ENCODE measurements around the gene CHST12. TPM values are rescaled to one million over a fixed set of nuclear protein-coding genes. Genes with fewer than 3 reads are reported as not detected.

Gene CHST12
- total and polyA plus RNA-seq, 2 of the 4 experiments (the other 2 are of a cell fraction), result 3.8 to 27.0 TPM

DNA sequence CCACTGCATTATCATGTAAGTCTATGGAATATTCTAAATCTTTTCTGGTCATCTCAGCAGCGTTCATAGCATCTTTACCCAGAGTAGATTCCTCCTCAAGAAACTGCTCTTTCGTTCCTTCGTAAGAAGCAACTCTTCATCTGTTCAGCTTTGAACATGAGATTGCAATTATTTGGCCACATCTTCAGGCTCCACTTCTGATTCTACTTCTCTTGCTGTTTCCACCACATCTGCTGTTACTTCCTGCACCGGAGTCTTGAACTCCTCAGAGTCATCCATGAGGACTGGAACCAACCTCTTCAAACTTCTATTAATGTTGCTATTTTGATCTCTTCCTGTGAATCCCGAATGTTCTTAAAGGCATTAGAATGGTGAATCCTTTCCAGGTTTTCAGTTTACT, 12.7 kb downstream of the CHST12 start:
- DNase-seq (no peak), ATAC-seq (ENCODE audit: low read depth) (no peak)
- no peak overlapping the region for H4K91ac ChIP-seq (ENCODE audit: insufficient read depth, low read depth, low read length)
- no peak overlapping the region for H3K27ac ChIP-seq (ENCODE audit: insufficient read depth, low read length)
- H3K14ac ChIP-seq (replicated peaks; ENCODE audit: low read depth, low read length), result no peak overlapping the region
- H2BK120ac ChIP-seq (ENCODE audit: low read depth, low read length), result no peak overlapping the region
- H3K4me3 ChIP-seq (ENCODE audit: insufficient read depth, low read depth, low read length), result no peak overlapping the region
- dilution Hi-C loops (cut with HindIII; ENCODE audit: low sequenced_read_pairs, unreplicated experiment), result no loop called here
- H2AK5ac ChIP-seq (ENCODE audit: low read depth, low read length), result no peak overlapping the region
- H3K23ac ChIP-seq (ENCODE audit: low read depth, low read length), result no peak overlapping the region
- no peak overlapping the region for H2BK15ac ChIP-seq (ENCODE audit: low read depth, low read length)
- no peak overlapping the region for H3K4ac ChIP-seq (ENCODE audit: low read depth, low read length)
- no peak overlapping the region for H4K8ac ChIP-seq (ENCODE audit: low read depth in 2 of 2, low read length in 2 of 2)
- in situ Hi-C loops (cut with MboI; ENCODE audit: low sequenced_read_pairs), result no loop called here
- H4K5ac ChIP-seq (ENCODE audit: low read depth, low read length), result no peak overlapping the region
- H3K36me3 ChIP-seq (ENCODE audit: control insufficient read depth, insufficient read depth, low read length), result no peaks in the 10 kb centered on the region
- H3K9ac ChIP-seq (ENCODE audit: low read depth, low read length), result no peak overlapping the region
- H4K20me1 ChIP-seq (ENCODE audit: insufficient read depth, low read length), result peaks cover 27% of the 10 kb centered on the region
- TF ChIP-seq POLR2A (IDR thresholded peaks at IDR 0.05; ENCODE audit: low read depth, low read length) (no peak), ELK1 (IDR thresholded peaks at IDR 0.05; ENCODE audit: borderline replicate concordance, low read depth, low read length) (no peak), MAZ (IDR thresholded peaks at IDR 0.05; ENCODE audit: borderline replicate concordance, low read depth, low read length) (no peak), BHLHE40 (IDR thresholded peaks at IDR 0.05; ENCODE audit: low read depth, low read length) (no peak), MXI1 (IDR thresholded peaks at IDR 0.05; ENCODE audit: borderline replicate concordance, low read depth, low read length) (no peak), RAD21 (IDR thresholded peaks at IDR 0.05; ENCODE audit: low read length) (no peak), RCOR1 (IDR thresholded peaks at IDR 0.05; ENCODE audit: insufficient replicate concordance, low read length) (no peak)
- TF ChIP-seq, protein P1, sequence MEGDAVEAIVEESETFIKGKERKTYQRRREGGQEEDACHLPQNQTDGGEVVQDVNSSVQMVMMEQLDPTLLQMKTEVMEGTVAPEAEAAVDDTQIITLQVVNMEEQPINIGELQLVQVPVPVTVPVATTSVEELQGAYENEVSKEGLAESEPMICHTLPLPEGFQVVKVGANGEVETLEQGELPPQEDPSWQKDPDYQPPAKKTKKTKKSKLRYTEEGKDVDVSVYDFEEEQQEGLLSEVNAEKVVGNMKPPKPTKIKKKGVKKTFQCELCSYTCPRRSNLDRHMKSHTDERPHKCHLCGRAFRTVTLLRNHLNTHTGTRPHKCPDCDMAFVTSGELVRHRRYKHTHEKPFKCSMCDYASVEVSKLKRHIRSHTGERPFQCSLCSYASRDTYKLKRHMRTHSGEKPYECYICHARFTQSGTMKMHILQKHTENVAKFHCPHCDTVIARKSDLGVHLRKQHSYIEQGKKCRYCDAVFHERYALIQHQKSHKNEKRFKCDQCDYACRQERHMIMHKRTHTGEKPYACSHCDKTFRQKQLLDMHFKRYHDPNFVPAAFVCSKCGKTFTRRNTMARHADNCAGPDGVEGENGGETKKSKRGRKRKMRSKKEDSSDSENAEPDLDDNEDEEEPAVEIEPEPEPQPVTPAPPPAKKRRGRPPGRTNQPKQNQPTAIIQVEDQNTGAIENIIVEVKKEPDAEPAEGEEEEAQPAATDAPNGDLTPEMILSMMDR (conservative IDR thresholded peaks at IDR 0.05; ENCODE audit: low read depth, low read length), result no peak
- no peak overlapping the region for H3K4me2 ChIP-seq (ENCODE audit: low read depth, low read length)
- peaks cover 15% of the 10 kb centered on the region for H3K4me1 ChIP-seq (ENCODE audit: control insufficient read depth, insufficient read depth, low read length)
- no peak overlapping the region for H3K18ac ChIP-seq (ENCODE audit: low read depth, low read length)
- CTCF ChIA-PET, result no interaction called here
- POLR2A ChIA-PET (ENCODE audit: unreplicated experiment), result no interaction called here
- H2AK9ac ChIP-seq (replicated peaks; ENCODE audit: low read depth, low read length, poor library complexity), result no peak overlapping the region
- peaks cover 31 to 36% of the 10 kb centered on the region in 2 experiments for H3K79me1 ChIP-seq (ENCODE audit: low read depth in 1 of 2, low read length in 2 of 2)
- intact Hi-C loops (cut with micrococcal nuclease), result no loop called here
- WGBS, 2 experiments (ENCODE audit: extremely low coverage in 2 of 2, insufficient read length in 1 of 2), result no CpG with 5 or more reads among the region's 5 CpGs
- no peak overlapping the region for H2BK20ac ChIP-seq (ENCODE audit: low read depth, low read length)
- H3K27me3 ChIP-seq (ENCODE audit: control insufficient read depth, insufficient read depth, low read length), result no peaks in the 10 kb centered on the region
- no peak overlapping the region for H2AFZ ChIP-seq (replicated peaks; ENCODE audit: low read length, poor library complexity)
- H3K9me3 ChIP-seq (ENCODE audit: control insufficient read depth, insufficient read depth, low read length), result no peaks in the 10 kb centered on the region
- H2BK5ac ChIP-seq (ENCODE audit: low read depth, low read length, poor library complexity, severe bottlenecking), result no peak overlapping the region
- no peak overlapping the region for H3K56ac ChIP-seq (ENCODE audit: extremely low read depth, insufficient read depth, low read length)
- H3K9me1 ChIP-seq (ENCODE audit: insufficient read depth, low read length), result peaks cover 6% of the 10 kb centered on the region; the same call in 1 of the 2 replicates
- no TSS peak for BruUV-seq (replicated peaks)

Data from IMR-90 (cell line).